Omental fat pad (tissue), 4 donors: ENCODE data around the gene HOXA7. TPM values are rescaled to one million over a fixed set of nuclear protein-coding genes. Genes with fewer than 3 reads are reported as not detected.

Source experiments
- ATAC-seq: fragments of 150-250 bp; one replicate; pipeline ENCODE4 v1.9.1; 2016; ENCODE audit warnings: mild to moderate bottlenecking, moderate library complexity; ENCODE audit not compliant: low FRiP score
- DNase-seq: peaks from one replicate; pipeline ENCODE4 v3.0.0-alpha.2; 2019; ENCODE audit warnings: low spot score
- CTCF ChIP-seq, 3 donors: fragments of 450-650 bp; IDR thresholded peaks; one replicate each; pipeline ENCODE4 v1.5.1; 2016 to 2017; ENCODE audit warnings: antibody characterized with exemption in 3 of 3, mild to moderate bottlenecking in 3 of 3, moderate library complexity in 2 of 3
- total RNA-seq, 4 donors: library from RNA; depleted of rRNA; stranded (reverse); fragments of >200 nt; gene quantifications; one replicate each; pipeline ENCODE4 v1.1.0, GENCODE V29; 2016

Gene HOXA7
- total RNA-seq, 4 donors from 2014 or later: 4.6 to 6.1 (median 5.3) TPM

- DNase-seq (no peak), ATAC-seq (no peak)
- TF ChIP-seq CTCF (IDR thresholded peaks at IDR 0.05): no peak
Measured at GRCh38 chr7:27202018-27202861, 45.8 kb upstream of the HOXA7 start.

GRCh38 chr7:27201580-27202017 is 45.1 kb upstream of the HOXA7 start:
- ATAC-seq (no peak), DNase-seq (no peak)
- no peak for TF ChIP-seq CTCF (IDR thresholded peaks at IDR 0.05)

- DNase-seq (no peak), ATAC-seq (no peak)
- TF ChIP-seq CTCF (IDR thresholded peaks at IDR 0.05): no peak
Measured at GRCh38 chr7:27200761-27201579, 44.5 kb upstream of the HOXA7 start.

GRCh38 chr7:27199849-27200760 is 43.6 kb upstream of the HOXA7 start, which contains the start of gene HOXA13:
Gene HOXA13, minus strand, starts transcription at chr7:27200091. Its CDS starts 14 bp downstream, at chr7:27200077.
- ATAC-seq (no peak), DNase-seq (no peak)
- TF ChIP-seq CTCF (IDR thresholded peaks at IDR 0.05): no peak

- no peak for ATAC-seq
- no peak for TF ChIP-seq CTCF (IDR thresholded peaks at IDR 0.05)
- no peak for DNase-seq
Measured at GRCh38 chr7:27198871-27199801, 42.7 kb upstream of the HOXA7 start.
